ENCODE results near the gene ISLR.

DNA sequence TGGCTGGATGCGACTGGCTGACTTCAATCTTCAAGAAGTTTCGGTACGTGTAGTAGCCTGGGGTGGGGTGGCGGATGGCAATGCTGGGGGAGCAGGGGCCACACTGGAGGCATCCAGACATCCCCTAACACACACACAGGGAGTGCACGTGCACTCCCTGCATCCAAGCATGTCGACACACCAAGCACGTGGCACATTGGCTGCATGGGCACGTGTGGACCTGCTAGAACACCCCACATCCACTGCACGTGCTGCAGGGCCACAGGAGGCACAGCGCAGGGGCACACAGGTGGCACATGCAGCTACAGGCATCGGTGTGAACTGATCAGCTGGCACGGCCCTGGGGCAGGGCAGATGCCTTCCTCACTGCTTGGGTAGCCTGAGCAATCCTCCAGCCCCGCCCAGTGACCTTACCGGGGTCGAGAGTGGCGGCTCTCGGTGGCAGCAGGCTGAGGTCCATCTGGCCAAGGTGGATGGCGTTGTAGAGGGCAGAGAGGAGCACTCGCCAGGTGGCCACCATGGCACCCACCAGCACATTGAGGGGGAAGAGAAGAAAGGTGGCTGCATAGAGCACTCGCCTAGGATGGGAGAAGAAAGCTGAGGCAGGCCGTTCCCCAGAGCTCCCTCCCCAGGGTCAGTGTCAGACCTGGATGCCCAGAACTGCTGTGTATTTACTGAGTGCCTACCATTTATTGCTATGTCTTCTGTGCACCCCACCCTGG lies 7.5 kb downstream of the ISLR start:
- TF ChIP-seq, protein P1, sequence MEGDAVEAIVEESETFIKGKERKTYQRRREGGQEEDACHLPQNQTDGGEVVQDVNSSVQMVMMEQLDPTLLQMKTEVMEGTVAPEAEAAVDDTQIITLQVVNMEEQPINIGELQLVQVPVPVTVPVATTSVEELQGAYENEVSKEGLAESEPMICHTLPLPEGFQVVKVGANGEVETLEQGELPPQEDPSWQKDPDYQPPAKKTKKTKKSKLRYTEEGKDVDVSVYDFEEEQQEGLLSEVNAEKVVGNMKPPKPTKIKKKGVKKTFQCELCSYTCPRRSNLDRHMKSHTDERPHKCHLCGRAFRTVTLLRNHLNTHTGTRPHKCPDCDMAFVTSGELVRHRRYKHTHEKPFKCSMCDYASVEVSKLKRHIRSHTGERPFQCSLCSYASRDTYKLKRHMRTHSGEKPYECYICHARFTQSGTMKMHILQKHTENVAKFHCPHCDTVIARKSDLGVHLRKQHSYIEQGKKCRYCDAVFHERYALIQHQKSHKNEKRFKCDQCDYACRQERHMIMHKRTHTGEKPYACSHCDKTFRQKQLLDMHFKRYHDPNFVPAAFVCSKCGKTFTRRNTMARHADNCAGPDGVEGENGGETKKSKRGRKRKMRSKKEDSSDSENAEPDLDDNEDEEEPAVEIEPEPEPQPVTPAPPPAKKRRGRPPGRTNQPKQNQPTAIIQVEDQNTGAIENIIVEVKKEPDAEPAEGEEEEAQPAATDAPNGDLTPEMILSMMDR (IDR thresholded peaks at IDR 0.05) = no peak
- no peak for TF ChIP-seq POLR2A (IDR thresholded peaks at IDR 0.05)
